NCI-H774 (cell line): ENCODE measurements around the gene KCNK3.
"Not testable (repeated sequence)": the region's sequence is repeated elsewhere in the genome, so short reads cannot be mapped to it uniquely, and the experiment has no call there.

Experiments used
- DNase-seq: peaks from one replicate; lab custom pipeline; 2025; lab: John Stamatoyannopoulos, UW

Gene KCNK3

DNA sequence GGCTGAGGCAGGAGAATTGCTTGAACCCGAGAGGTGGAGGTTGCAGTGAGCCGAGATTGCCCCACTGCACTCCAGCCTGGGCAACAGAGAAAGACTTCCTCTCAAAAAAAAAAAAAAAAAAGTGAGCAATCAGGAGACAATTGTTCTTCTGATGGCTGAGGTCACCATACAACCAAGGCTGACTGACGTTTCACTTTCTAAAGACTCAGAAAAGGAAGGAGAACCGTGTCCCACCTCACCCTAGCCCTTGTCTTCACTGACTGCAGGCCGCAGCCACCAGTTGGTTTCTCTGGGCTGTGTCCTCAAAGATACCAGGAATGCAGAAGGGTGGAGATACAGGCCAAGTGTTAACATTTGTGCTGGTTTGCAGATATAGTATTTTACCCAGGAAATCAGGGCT lies 63.8 kb downstream of the KCNK3 start:
- no peak for DNase-seq

GRCh38 chr2:26757873-26758789 lies 65.6 kb downstream of the KCNK3 start:
- DNase-seq, result no peak

DNA sequence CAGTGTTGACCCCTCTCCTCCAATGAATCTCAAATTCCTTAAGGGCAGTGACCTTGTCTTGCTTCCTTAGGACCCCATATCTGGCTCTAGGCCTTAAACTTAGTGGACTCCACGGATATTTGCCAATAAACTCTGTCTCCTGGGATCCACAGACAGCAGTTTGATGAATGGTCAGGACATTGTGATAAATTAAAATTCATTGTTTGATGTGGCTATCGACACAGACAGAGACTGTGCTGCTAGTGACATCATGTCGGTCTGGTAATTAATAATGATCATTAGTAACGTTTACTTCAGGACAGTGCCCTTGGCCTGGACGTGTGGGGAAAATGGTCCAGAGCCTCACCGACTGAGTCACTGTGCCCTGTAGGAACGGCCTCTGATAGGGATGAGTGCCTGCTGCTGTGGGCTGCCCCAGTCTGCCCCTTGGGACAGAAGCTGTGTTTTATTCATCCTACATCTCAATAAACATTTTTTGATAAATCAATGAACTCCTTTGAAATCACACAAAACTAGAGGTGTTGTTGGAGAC lies 66.3 kb downstream of the KCNK3 start:
- DNase-seq, result no peak

- no peak for DNase-seq
Measured at GRCh38 chr2:26759845-26760244, 67.3 kb downstream of the KCNK3 start.

DNA sequence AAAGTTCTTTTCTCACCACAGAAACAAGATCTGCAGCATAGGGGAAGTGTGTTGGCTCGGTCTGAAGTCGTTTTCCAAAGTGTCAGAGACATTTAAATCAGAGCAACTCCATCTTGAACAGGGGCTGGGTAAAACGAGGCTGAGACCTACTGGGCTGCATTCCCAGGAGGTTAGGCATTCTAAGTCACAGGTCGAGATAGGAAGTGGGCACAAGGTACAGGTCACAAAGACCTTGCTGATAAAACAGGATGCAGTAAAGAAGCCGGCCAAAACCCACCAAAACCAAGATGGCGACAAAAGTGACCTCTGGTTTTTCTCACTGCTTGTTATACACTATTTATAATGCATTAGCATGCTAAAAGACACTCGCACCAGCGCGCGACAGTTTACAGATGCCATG lies 68.5 kb downstream of the KCNK3 start:
- not testable (repeated sequence) for DNase-seq

GRCh38 chr2:26763019-26763418 lies 70.5 kb downstream of the KCNK3 start:
- DNase-seq, result no peak

DNA sequence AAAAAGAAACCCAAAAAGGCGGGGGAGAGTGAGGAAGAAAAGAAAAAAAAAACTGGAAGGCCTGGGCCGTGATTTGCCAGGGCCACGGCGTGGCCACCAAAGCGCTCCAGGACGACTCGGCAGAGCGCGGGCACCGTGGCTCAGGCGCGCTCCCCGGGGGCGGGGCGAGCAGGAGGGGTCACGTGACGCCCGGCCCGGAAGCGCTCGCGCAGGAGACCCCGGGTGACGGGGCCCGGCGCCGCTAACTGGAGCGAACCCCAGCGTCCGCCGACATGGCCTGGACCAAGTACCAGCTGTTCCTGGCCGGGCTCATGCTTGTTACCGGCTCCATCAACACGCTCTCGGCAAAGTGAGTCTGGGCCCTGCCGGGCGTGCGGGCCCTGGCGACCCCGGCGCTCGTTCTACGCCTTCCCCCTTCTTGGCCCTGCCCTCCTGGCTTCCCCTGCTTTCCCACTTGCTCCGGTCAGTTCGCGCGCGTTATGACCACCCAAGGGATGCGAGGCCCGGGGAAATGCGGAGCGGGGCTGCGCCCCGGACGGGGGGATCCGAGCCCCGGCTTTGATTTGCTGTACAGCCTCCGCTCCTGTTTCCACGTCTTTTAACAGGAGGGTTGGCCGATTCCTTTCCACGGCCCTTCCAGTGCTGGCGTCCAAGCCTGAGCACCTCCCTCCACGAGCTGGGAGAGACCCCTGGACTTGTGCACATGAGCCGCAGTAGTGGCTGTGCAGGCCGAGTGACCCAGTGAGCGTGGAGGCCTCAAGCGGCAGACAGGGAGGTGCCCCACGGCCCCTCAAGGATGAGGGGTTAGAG lies 71.8 kb downstream of the KCNK3 start, which contains the start of gene SLC35F6:
Gene SLC35F6, plus strand, starts transcription at position 207 of the 810 bp plus-strand sequence. Its CDS starts 66 bp downstream, at position 273.
- peak; percentile 78 for DNase-seq

DNA sequence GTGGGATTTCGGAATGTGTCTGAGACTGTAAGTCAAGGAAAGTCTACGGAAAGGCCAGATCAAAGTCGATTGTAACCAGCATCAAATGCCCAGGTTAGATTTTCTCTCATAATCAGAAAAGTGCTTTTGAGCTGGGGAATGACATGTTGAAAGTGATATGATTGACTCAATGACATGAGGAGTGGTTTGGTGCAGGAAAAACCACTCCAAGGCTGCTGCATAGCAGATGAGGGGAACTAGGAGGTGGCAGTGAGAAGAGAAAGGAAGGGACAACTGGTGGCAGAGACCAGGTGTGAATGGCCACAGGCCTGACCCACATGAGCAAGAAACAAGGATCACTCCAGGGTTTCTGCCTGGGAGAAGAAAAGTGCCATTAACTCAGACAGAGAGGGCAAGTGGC lies 72.4 kb downstream of the KCNK3 start:
- DNase-seq, result no peak

DNA sequence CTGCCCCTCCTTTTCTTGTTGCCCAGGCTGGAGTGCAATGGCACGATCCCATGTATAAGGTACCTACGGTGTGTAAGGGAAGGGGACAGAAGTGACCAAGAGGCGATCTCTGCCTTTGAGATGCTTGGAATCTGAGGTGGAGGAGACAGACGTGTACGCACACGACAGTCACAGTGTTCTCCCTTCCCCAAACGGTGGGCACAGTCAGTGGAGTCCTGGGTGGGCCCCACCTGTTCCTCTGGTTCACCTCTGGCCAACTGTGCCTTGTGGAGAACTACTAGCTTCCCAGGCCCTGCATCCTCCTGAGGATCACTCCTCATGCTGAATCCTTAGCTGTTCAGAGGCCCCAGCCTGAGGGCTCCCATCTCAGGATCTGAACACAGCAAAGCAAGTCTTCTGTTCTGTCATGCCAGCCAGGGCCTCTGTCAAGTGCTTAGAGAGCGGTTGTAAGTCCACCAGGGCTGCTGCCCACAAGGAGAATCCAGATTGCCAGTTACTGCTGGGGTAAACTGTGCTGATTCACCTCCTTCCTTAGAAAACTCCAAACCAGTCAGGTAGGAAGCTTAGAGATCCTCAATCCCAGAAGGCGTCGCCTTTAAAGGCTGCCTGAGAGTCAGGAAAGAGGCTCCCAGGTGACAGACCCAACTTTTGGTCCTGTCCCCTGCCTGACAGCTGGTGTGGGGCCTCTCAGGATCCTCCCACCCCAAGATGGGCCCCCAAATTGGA lies 73.1 kb downstream of the KCNK3 start:
- DNase-seq, result no peak

DNA sequence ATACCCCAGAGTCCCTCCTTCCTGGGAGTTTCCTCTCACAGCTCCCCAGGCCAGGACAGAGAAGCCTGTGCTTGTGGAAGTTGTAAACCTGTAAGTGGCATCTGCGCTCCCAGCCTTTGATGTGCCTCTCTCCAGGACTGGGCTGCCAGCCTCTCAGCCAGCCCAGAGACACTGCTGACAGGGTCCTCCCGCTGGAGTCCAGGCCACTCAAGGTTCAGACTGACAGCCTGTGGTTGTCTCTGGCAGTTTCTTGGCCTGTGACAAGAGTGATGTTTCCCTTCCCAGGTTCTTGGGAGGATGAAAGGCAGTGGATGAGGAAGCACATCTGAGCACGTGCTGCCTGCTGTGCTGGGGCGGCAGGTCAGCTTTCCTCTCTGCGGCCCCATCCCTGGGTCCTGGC lies 74.6 kb downstream of the KCNK3 start:
- no peak for DNase-seq

DNA sequence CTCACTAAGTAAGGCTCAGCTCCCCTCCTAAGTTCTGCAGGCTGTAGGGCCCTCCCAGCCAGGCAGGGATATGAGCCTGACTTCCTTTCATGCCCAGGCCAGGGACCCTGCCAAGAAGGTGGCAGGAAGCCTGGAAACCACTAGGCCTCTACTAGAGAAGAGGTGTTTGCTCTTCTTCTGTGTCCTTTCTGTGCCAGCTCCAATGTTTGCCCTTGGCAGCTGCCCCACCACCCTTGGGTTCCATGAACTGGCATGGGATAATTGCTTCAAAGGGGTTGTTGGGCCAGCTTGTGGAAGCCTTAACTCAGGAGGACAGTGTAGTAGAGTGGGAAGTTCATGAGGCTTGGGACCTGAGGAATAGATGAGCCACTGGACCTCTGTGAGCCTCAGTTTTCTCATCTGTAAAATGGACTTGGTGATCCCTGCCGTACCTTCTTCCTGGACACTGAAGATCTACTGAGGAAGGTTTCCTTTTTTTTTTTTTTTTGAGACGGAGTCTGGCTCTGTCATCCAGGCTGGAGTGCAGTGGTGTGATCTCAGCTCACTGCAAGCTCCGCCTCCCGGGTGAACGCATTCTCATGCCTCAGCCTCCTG lies 75.5 kb downstream of the KCNK3 start:
- no peak for DNase-seq

DNA sequence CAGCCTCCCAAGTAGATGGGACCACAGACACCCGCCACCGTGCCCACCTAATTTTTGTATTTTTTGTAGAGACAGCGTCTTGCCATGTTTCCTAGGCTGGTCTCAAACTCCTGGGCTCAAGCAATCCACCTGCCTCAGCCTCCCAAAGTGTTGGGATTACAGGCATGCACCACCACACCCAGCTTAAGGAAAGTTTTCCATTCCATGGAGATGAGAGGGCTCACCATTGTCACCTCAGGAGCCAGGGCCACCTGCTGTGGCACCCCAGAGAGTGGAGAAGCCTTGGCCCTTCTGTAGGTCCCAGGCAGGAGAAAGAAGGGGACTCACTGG lies 76.2 kb downstream of the KCNK3 start:
- DNase-seq, result no peak

DNA sequence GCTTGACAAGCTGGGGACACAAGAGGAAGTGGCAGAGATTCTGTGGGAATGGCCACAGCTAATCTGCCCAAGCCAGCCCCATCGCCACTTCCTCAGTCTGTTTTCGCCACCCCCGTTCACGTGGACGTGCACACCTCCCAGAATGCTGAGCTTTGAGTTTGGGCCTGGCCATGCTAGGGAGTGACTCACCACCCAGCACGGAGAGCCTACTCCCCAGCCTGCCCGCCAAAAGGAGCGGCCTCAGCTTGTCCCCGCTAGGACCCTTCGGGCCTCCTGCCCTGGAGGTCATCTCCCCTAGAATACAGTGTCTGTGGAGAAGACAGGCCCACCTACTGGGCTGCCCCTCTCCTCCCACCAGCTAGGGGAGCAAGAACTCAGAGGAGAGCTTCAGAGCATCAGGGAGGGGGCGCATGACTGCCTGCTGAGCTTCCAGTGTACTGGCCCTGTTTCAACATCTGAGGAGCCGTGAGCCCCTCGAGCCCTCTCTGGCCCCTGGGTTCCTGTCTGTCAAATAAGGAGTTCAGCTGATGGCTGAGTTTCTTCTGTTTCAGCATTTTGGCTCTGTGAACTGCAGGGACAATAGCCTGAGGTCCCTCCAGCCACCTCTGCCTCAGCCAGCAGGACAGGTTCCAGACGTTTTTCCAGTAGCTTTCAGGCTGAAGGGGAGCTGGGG lies 76.7 kb downstream of the KCNK3 start:
- DNase-seq, result no peak

DNA sequence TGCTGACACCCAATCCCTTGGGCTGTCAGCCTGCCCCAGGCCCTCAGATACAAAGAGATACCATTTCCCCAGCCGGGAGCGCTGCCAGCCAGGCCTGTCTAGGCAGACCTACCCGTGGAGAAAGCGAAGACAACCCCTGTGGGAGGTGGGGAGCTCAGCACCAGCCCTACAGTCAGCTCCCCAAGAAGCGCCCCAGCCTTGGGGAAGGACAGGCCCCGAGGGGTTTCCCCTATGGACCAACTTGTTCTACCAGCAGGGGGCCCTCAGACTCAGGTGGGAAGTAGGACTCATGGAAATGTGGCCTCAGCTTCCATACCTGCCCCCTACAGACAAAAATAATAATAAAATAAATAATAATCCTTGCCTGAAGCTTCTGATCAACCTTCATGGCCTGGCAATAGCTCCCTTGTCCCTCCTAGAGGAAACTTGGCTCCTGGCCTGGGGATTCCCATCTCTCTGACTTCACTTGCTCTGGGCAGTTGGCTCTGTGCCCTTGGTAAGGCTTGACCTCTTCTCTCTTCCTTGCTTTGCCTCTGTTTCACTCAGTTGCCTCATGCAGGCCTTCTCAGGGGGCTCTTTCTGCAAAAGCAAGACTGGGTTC lies 78.6 kb downstream of the KCNK3 start:
- no peak for DNase-seq

GRCh38 chr2:26772064-26773001 lies 79.8 kb downstream of the KCNK3 start:
- no peak for DNase-seq

DNA sequence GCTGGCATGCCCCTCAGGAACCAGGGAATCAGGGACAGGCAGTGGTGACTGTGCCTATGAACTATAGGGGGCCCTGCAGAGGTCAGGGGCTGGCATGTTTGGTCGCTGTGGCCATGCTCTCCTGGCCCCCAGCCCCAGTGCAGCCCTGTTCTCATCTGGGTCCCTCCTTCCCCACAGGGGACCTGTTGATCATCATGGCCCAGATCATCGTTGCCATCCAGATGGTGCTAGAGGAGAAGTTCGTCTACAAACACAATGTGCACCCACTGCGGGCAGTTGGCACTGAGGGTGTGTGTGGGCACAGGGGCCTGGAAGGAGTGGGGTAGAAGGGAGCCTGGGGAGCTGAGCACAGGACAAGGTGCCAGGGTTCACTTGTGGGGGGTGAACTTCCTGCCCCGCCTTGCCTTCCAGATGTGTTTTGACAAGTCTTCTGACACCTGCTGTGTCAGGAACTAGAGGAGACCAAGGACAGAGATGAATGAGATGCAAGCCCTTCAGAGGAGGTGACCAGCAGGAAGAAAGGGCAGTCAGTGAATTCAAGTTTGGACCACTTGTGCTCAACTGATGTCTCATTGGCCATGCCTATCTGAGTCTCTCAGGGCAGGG lies 83.8 kb downstream of the KCNK3 start:
- DNase-seq, result no peak

GRCh38 chr2:26778098-26778497 lies 85.6 kb downstream of the KCNK3 start:
- DNase-seq, result no peak

DNA sequence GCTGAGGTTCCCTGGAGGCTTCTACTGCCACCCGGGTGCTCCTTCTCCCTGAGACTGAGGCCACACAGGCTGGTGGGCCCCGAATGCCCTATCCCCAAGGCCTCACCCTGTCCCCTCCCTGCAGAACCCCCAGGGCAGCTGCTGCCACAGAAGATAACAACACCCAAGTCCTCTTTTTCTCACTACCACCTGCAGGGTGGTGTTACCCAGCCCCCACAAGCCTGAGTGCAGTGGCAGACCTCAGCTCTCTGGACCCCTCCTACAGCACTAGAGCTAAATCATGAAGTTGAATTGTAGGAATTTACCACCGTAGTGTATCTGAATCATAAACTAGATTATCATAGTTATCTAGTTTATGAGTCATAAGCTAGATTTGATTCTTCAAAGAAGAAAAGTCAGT lies 86.0 kb downstream of the KCNK3 start:
- no peak for DNase-seq

- no peak for DNase-seq
Measured at GRCh38 chr2:26780203-26780760, 87.8 kb downstream of the KCNK3 start.
